GM18517 (cell line): ENCODE measurements around the gene RASSF8.

ENCODE experiments used
- ATAC-seq: cut with Tn5 transposase; IDR thresholded peaks from one replicate; pipeline ENCODE4 v1.9.1; 2021; ENCODE audit warnings: mild to moderate bottlenecking, moderate library complexity; ENCODE audit not compliant: unreplicated experiment

The RASSF8 gene

DNA sequence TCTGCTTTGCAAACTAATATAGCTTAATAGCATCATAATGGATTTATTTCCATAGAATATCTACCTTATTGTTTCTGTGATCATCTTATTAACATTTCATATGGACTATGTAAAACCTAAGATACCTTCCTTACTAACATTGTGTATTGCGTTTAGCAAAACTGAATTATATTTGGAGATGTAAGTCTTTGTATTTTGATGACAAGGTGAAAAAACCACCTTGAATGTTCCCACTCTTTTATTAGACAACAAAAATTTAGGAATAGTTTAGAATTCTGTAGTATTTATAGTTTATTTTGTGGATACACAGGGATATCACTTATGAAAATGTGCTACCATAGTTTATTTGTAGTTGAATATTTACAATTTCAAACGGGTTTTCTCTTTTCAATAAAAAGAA is 32.0 kb downstream of the RASSF8 start:
- no peak for ATAC-seq

DNA sequence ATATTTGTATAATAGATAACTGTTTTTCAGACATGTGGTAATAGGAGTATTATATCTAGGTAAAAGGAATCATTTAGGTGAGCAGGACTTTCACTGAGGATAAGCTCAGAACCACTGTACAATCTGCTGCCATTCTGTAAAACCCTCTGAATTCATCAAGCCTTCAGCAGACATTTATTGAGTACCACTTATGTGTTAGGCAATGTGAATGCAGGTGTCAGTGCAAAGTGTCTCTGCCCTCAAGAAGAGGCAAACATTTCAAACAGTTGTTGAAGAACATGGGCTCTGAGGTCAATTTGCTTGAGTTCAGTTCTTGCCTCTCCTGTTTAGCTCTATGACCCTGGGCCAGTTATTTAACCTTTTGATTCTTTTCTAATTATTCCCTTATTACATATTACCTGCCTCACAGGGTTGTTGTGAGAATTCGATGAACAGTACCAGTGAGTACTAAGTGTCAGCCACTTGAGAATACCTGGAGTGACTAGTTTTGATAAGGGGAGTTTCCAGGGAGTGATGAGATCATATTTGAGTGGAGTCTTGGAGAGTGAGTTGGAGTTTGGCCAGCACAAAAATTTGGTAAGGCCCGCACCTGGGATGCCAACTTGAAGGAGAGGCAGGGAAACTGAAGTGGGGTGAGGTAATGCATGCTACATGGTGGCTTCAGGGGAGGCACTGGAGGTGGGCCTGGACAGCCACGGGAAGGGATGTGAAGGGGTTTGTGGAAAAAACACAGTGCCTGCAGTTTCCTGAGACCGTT is 33.7 kb downstream of the RASSF8 start:
- no peak for ATAC-seq

DNA sequence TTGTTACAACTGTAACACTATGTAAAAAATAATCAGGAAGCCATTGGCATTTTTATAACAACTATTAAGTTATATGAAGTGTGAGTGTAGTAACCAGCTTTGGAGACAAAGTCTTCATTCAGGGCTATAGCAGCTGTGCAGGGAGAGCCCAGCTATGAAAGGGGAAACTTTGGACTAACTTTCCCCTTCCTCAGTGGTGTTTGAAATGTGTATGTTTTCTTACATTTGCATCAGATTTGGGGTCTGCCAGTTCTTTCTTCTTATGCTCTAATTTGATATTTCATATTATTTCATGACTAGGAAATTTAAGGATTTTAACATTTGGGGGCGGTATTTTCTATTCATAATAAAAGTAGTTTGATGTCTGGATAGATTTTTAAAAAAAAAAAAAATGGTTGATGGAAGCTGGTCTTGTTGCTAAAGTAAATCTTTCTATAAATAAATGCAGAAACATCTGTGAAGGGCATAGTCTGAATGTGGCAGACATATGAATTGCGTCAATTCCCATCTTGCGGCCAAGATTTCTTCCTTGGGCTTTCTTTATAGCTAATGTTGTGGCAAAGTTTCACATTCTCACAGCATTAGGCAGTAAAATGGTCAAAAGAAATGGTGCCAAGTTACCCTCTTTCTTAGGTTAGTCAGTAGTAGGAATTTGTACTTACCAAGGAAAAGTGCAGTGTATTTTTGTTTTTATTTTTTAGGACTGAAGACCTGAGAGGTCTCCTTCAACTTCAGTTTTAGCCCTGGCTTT is 35.6 kb downstream of the RASSF8 start:
- no peak for ATAC-seq

DNA sequence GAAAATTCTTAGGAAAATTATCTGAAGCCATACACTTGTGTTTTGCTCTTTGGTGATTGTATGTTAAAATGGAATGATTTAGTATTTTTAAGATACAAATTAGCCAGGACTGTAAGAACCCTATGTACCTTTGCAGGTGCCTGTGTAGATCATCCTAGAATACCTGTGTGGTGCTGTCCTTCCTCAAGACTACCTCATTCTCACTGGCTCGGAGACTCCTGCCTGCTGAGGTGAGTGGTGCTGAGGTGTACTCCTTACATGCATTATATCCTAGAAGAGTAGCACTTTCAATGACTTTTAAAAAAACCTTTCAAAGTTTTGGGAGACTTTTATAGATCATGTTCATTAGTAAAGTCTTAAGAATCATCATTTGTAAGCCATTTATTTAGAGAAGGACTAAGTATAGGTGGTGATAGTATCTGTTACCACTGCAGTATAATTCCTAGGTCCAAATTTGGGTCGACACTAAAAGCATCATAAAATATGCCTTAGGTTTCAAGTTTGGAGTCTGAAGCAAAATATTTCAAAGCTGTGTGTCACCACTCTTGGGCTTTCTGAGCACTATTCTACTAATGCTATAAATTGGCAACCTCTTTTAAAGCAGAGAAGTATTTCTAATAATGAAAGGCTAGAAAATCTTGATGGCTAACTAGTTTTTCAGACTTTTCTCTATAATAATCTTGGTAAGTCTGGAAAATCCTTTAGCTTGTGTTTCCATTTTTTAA is 36.6 kb downstream of the RASSF8 start:
- no peak for ATAC-seq

DNA sequence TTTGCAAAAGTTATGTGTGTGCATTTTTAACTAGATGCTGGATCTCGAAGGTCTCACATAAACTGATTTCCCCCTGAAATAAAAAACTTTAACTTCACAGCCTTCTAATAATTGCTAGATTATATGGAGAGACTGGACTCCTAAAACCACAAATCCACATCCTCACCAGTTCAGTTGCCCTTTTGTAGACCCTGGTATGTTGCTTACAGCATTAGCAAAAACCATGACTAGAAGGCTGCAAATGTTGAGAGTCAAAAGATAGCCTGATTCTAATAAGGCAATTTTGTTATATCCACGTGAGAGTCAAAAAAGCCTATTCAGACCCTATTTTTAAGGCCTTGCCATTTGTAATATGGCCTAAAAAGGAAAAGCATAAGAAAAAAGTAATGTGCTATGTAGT is 37.4 kb downstream of the RASSF8 start:
- ATAC-seq = no peak

DNA sequence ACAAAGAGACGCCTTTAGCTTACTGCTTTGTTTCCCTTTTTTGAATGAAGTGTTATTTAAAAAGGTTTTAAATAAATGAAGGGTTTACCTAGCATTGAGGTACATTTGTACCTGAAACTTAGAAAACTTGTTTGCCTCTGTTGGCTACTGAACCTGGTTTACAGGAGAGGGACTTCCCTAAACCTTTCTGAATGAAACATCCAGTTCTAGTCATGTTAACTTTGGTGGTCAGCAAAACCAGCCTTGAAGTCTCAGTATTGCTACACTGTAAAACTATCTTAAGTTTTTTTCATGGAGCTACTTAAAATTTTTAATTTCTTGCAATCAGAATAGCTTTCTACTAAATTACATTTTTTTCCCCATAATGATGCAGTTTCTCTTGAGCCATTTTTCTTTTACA is 38.2 kb downstream of the RASSF8 start:
- ATAC-seq = no peak

DNA sequence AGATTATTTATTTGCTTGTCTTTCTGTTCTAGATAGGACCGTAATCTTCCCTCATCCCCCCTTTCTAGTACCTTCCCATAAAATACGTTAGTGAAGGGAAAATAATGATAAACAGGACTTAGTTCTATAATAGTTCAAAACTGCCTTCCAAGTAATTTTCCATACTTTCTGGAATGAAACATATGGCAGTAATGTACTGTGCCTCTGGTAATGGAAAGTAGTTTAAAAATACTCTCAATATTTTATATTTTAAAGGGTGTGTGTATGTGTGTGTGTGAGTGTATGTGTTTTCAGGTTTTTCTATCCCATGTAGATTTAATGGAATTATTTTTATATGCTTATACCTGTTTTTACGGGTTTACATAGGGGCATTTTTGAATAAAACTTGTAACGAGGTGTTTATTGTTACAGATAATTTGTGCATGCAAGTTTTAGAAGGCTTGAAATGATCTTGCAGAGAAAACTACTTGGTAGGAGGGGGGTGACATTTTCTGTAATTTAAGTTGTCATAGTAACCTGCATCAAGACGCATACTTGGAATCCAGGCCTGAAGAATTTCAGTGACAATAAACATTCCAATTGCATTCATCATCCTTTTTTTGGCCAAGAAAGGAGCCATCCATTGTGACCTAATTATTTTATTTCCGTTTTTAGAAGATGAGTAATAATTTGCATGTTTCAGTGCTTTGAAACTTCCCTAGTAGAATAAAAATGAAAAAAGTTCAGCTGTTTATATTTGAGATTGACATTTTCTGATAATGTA is 38.9 kb downstream of the RASSF8 start:
- no peak for ATAC-seq

DNA sequence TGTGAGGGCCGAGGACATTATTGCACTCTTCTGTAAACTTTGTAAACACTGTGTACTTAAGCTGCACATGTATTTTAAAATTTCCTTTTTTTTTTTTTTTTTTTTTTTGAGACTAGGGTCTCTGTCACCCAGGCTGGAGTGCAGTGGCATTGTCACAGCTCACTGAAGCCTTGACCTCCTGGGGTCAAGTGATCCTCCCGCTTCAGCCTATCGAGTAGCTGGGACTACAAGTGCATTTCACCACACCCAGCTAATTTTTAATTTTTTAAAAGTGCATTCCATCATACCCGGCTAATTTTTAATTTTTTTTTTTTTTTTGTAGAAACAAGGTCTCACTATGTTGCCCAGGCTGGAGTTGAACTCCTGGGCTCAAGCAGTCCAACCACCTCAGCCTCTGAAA is 42.4 kb downstream of the RASSF8 start:
- ATAC-seq = no peak

DNA sequence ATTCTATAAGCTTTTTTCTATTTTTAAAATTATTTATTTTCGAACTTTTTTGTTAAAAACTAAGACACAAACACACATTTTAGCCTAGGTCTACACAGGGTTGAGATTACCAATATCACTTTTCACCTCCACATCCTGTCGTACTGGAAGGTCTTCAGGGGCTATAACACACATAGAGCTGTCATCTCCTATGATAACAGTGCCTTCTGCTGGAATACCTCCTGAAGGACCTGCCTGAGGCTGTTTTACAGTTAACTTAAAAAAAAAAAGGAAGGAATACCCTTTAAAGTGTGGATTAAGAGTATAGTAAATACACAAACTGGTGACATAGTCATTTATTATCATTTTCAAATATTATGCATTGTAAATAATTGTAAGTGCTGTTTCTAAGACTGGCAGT is 43.0 kb downstream of the RASSF8 start:
- ATAC-seq = no peak

DNA sequence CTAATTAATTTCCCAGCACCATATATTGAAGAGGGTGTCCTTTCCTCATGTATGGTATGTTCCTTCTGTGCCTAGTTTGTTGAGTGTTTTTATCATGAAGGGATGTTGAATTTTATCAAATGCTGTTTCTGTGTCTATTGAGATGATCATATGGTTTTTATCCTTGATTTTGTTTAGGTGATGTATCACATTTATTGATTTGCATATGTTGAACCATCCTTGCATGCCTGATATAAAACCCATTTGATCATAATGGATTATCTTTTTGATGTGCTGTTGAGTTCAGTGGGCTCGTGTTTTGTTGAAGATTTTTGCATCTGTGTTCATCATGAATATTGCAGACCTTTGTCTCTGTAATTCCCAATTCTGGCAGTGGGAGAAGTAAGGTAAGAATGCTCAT is 44.6 kb downstream of the RASSF8 start:
- ATAC-seq = no peak

DNA sequence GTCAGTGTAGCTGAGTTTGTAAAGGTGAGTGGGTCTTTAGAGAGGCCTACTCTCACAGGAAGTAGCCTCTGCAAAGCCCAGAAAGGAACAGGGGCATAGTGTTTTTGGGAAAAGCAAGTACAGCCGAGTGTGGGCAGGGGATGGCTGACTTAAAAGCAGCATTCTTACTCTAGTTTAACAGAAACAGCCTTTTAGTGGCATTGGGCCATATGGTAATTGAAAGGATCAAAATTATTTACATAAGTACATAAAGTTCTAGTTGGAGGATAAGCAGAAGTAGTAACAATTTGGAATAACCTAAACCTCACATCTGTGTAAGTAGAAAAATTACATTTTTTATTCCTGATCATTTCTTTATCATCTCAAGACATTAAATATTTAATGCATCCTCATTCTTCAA is 49.1 kb downstream of the RASSF8 start:
- ATAC-seq = no peak

DNA sequence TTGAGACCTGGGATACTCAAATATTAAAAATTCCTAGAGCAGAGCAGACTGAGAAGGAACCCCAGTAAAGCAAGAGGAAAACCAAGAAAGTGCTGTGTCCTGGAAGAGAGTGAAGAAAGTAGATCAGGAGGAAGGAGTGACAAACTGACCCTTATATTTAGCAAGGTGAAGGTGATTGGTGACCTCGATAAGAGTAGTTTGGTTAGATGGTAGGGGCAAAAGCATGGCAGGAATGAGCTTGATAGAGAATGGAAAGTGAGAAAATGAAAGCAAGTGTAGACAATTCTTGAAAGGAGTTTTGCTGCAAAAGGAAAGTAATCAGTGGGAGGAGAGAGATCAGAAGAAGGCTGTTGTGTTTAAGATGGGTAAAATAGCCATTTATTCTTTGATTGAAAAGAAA is 51.1 kb downstream of the RASSF8 start:
- no peak for ATAC-seq

DNA sequence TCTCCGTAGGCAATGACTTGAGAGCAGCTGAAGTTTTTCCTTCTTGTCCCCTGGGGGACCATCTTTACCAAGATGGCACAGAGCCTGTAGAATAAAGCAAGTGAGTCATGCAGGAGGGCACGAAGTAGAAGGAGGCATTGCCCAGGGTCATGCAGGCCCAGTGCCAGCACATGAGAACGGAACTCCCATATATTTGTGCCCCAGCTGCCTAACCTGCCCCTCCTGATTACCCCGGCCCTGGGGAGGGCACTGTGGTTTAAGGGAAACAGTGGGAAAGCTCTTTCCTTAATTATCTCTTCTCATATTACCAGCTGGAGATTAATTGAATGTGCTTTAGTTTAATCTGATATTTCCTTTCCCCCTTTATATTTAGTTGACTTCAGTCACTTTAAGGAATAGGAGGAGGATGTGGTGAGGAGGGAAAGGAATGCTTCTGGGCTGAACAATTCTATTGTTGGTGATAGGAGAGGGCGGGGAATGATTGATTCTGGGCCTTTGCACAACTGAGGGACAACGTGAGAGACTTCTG is 51.9 kb downstream of the RASSF8 start:
- ATAC-seq = no peak

DNA sequence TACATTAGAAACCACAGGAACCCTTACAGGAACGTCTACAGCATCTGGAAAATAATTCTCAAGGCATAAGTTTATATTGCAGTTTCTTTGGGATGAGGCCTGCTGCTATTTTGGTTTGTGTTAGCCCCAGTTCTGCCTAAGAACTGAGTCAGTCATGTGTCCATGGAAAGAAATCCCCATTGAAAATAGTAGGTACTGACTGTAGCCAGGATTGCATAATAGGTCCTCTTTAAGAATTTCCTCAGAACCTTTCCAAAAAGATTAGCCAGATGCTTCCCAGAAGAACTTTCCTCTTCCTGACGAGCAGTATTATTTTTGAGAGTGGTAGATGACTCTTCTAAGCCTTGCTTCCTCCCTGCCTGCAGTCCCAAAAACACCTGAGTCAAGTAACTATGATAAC is 52.6 kb downstream of the RASSF8 start:
- no peak for ATAC-seq

DNA sequence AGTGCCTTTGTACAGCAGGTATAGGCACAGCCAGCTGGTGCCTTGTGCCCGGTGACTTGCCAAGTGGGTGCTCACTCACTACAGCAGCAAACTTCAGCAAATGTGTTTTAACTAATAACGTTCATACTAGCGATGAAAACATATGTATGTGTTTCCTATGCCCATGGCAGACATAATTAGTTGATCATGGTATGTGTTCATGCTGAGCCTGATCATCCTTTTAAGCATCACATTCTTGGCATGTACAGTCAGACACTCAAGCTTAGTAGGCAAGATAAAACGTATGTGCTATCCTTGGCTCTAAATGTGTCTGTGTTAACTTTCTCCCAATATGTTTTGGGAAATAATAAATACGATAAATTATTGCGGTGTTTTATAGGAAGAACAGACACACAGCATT is 55.6 kb downstream of the RASSF8 start:
- no peak for ATAC-seq

DNA sequence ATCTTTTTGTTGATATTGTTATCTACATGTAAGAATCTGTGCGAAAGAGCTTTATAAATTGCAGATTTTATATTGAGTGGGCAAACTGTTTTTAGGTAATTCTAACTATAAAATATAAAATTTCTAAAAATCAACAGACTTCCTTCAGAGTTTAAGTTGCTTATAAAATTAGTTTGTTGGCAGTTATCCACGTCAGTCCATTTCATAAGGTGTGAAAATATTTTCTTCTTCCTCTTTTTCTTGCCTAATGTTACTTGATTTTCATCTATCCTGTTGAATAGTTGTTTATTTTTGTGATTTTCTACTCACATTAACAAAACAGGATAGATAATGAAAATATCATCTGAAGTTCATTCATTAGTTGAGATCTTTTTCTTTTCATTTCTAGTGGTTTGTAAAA is 58.0 kb downstream of the RASSF8 start:
- no peak for ATAC-seq

DNA sequence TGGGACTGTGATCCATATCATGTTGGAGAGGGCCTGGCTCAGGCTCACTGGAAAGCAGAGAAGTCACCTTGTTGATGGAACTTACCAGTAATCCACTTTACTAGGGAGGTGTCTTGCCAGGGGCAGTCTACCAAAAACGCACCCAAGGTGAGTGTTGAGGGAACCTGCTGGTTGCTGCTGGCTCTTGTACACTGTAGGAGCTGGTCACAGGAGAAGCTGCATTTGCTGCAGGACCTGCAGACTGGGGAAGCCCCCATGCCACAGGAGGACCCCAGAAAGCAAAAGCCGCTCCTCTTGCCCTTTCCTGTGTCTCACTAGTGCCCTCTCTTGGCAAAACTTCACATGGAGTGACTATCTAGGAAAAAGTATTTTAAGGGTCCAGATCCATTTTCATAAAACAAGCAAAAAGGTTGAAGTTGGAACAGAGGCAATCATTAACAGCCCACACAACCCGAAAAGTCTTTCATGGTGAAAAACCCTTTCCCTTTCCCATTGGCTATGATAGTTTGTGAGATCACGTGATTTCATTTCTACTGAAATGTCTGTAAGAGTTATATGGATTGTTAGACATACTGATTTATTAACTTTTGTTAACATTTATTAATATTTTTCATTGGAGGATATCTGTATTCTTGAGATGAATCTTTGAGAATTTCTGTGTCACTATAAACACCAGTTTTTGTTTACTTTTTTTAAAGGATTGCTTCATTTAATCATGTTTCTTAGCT is 59.2 kb downstream of the RASSF8 start:
- no peak for ATAC-seq

DNA sequence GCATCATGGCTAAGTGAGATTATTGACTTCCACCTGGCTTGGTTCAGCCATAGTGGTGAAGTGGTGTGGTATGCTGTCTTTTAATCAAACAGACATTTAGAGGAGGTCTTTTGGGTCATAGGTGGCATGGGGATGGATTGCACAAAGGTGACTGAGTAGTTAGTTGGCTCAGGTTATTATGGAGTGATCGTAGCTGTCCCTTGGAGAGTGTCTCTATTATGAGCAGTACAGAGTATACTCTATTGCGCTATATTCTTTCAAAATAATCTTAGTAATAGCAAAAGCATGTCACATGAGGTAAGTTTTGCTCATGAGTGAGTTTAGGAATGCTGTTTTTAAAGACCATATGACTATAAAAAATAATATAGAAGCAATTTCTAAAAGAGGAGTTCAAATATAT is 60.4 kb downstream of the RASSF8 start:
- no peak for ATAC-seq

DNA sequence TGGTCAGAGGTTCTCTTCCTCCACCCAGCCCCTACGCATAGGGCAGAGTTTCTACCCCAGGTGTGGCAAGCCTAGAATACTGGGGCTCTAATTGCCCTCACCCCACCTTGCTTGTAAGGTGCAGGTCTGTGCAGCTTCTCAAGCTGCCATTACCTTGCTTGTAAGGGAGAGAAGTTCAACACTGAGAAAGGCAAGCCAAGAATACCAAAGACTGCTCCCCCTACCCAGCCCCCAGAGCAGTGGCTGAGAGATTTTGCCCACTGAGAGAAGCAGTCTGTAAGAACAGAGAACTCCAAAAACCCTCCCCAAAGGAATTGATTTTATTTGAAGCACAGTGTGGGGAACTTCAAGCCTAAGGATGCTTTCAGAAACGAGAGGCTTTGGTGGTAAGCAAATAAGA is 63.1 kb downstream of the RASSF8 start:
- ATAC-seq = no peak

DNA sequence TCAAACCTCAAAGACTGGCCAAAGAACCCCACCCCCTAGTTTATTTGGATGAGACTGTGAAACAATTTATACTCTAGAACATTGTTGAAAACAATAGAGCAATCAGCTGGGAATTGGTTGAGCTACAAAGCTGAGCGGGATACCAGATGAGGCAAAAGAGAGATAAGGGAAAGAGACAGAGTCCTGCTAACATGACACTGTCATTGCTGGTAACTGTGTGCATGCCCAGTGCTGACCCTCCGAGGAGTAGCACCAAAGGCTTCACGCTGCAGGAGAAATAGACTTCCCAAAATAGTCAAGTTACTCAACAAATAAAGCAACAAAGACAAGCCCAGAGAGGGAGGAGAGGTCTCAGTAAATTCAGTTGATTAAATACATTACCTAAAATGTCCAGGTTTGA is 63.6 kb downstream of the RASSF8 start:
- ATAC-seq = no peak
